Transverse colon (tissue), 4 donors: ENCODE results near the gene IMMP2L. TPM values are rescaled to one million over a fixed set of nuclear protein-coding genes. Genes with fewer than 3 reads are reported as not detected.

ENCODE experiments used
- DNase-seq: peaks from one replicate; pipeline ENCODE4 v3.0.0-alpha.2; 2019
- H3K27ac ChIP-seq, 4 donors: fragments of 200-600 bp; sonication (generic); 2 replicates each; pipeline ENCODE4 v1.5.1; 2016 to 2018; ENCODE audit warnings: inconsistent platforms in 4 of 4
- H3K27me3 ChIP-seq: fragments of 200-600 bp; sonication (generic); 2 replicates; pipeline ENCODE4 v1.5.1; 2017; ENCODE audit warnings: inconsistent platforms
- H3K36me3 ChIP-seq, 4 donors: fragments of 200-600 bp; sonication (generic); 2 replicates each; pipeline ENCODE4 v1.5.1; 2017 to 2019; ENCODE audit warnings: inconsistent platforms in 4 of 4
- H3K4me1 ChIP-seq, 4 donors: fragments of 200-600 bp; sonication (generic); 2 replicates each; pipeline ENCODE4 v1.5.1; 2017 to 2020; ENCODE audit warnings: inconsistent platforms in 4 of 4
- H3K4me3 ChIP-seq, 4 donors: fragments of 200-600 bp; sonication (generic); 1 replicate in 1 of 4; 2 replicates in 3 of 4; pipeline versions ENCODE4 v1.5.1 to v1.6.1; 2017 to 2019; ENCODE audit warnings: inconsistent platforms in 4 of 4
- H3K9me3 ChIP-seq, 2 donors: fragments of 200-600 bp; sonication (generic); 2 replicates each; pipeline ENCODE4 v1.5.1; 2017 to 2019; ENCODE audit warnings: inconsistent platforms in 2 of 2
- CTCF ChIP-seq, 5 experiments: fragments of 200-600 bp in 3 of 5; fragments of 450-650 bp in 2 of 5; sonication (generic) in 3 of 5; IDR thresholded peaks; 1 replicate in 2 of 5; 2 replicates in 3 of 5; pipeline ENCODE4 v1.5.1; 2016 to 2017; ENCODE audit warnings: antibody characterized with exemption in 5 of 5, inconsistent platforms in 3 of 5, mild to moderate bottlenecking in 2 of 5, moderate library complexity in 1 of 5
- EP300 ChIP-seq: sonication (generic); formaldehyde crosslinking; IDR thresholded peaks from one replicate; pipeline ENCODE4 v1.6.1; 2017; ENCODE audit warnings: antibody characterized with exemption, low read depth
- POLR2A ChIP-seq: fragments of 450-650 bp; IDR thresholded peaks from one replicate; pipeline ENCODE4 v1.6.1; 2016; ENCODE audit warnings: antibody characterized with exemption, mild to moderate bottlenecking, moderate library complexity
- POLR2AphosphoS5 ChIP-seq, 3 donors: sonication (generic); formaldehyde crosslinking; IDR thresholded peaks; one replicate each; pipeline ENCODE4 v1.6.1; 2016; ENCODE audit warnings: antibody characterized with exemption in 3 of 3
- WGBS, 2 donors: methylation state at CpG; one replicate each; pipeline ENCODE4 v1.1.5; 2018; ENCODE audit warnings: low coverage in 1 of 2; 5-methylcytosine and 5-hydroxymethylcytosine counted together
- in situ Hi-C, 4 donors: fragments of 200-750 bp; cut with MboI; loops; one replicate each; pipeline versions ENCODE4 v1.15.0 to v1.15.1; 2017; ENCODE audit warnings: low sequenced_read_pairs in 3 of 4, low pct_ligation_motif_present in 1 of 4, low pct_unique_long_range_greater_than_20kb in 1 of 4
- intact Hi-C: fragments of 100-400 bp; cut with DNase I; formaldehyde crosslinking; loops from one replicate; pipeline ENCODE4 v1.15.1; 2023; ENCODE audit warnings: low total_unique reads
- total RNA-seq, 4 donors: library from RNA; depleted of rRNA; stranded (reverse); fragments of >200 nt; gene quantifications; one replicate each; pipeline ENCODE4 v1.1.0, GENCODE V29; 2016

IMMP2L gene
- total RNA-seq, 4 donors from 2014 or later: 8.6 to 69.6 (median 10.9) TPM

DNA sequence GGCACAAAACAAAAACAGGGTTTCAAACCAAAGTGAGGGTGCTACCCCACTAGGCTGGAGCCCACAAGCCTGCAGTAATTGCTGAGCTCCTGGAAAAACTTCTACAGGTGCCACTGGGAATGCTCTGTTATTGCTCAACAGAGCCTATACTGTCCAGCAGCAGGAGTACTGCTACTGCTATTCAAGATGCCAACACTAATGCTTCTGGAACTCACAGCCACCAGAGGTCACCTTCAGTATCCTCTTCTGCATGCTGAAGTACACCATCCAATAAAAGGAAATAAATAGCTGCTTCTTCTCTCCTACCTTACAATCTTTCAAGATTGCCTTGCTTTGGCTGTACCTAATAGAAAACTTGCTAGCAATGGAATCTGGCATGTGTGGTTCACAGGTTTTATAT lies 249.3 kb downstream of the IMMP2L start:
- intact Hi-C loops: no loop called here
- TF ChIP-seq CTCF (IDR thresholded peaks at IDR 0.05) (no peak), POLR2A (no peak), POLR2AphosphoS5 (IDR thresholded peaks at IDR 0.05) (no peak), EP300 (no peak)

GRCh38 chr7:111308691-111309090 lies 253.6 kb downstream of the IMMP2L start:
- no peak for DNase-seq
- no peak overlapping the region for H3K4me3 ChIP-seq
- no peaks in the 10 kb centered on the region for H3K36me3 ChIP-seq
- in situ Hi-C loops (no loop called here), intact Hi-C loops (no loop called here)
- no peaks in the 10 kb centered on the region for H3K4me1 ChIP-seq
- H3K9me3 ChIP-seq: no peaks in the 10 kb centered on the region
- no peak overlapping the region for H3K27ac ChIP-seq
- no peak for TF ChIP-seq POLR2AphosphoS5 (IDR thresholded peaks at IDR 0.05)
- no peak for TF ChIP-seq CTCF (IDR thresholded peaks at IDR 0.05)
- TF ChIP-seq POLR2A: no peak
- no peak for TF ChIP-seq EP300
- 95 to 100% methylated on average over 1 of the region's 1 CpG for WGBS, 2 donors
- H3K27me3 ChIP-seq: no peaks in the 10 kb centered on the region

More for the DNA sequence above, 249.3 kb downstream of the IMMP2L start:
- Histone ChIP-seq H3K27ac (no peak overlapping the region), H3K4me3 (no peak overlapping the region), H3K27me3 (no peaks in the 10 kb centered on the region), H3K9me3 (no peaks in the 10 kb centered on the region), H3K36me3 (no peaks in the 10 kb centered on the region), H3K4me1 (no peaks in the 10 kb centered on the region)
- DNase-seq: no peak
- in situ Hi-C loops: no loop called here

DNA sequence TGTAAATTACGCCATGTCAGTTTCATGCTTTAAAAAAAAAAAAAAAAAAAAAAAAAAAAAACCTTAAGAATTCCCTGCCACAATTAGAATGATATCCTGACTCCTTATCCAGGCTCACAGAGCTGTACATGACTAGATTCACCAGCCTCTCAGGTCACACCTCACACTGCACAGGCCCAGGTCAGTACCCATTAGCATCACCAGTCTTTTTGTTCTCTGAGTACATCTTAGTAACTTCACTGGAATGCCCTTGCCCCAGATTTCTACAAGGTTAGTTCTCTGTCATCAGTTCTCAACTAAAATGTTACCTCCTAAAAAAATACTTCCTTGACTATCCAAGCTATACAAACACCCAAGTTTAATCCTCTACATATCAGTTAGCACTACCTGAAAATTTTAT lies 260.4 kb downstream of the IMMP2L start:
- Histone ChIP-seq H3K4me1 (no peaks in the 10 kb centered on the region), H3K27ac (no peak overlapping the region), H3K36me3 (no peaks in the 10 kb centered on the region), H3K9me3 (no peaks in the 10 kb centered on the region), H3K4me3 (no peak overlapping the region), H3K27me3 (no peaks in the 10 kb centered on the region)
- in situ Hi-C loops (no loop called here), intact Hi-C loops (no loop called here)
- 94 to 100% methylated on average over 1 of the region's 1 CpG for WGBS, 2 donors
- DNase-seq: no peak
- no peak for TF ChIP-seq EP300
- TF ChIP-seq POLR2AphosphoS5 (IDR thresholded peaks at IDR 0.05): no peak
- no peak for TF ChIP-seq CTCF (IDR thresholded peaks at IDR 0.05)
- TF ChIP-seq POLR2A: no peak

DNA sequence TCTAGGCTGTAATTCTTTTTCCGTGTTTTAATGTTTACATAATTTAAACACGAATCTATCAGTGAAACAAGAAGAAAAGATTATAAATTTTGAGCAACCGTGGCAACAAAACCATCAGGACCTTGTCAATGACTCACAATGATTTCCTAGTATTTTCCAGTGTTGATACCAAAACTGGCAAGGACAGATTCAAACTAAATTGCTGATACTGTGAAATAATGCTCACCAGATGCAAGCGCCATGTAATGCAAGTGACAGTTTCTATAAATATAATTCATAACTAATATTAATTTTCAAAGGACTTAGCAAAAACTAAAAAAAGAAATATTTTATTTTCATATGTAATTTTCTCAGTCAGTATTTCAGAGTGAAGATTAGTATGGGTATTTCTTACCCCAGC lies 267.8 kb downstream of the IMMP2L start:
- no peak overlapping the region for H3K27ac ChIP-seq
- TF ChIP-seq CTCF (IDR thresholded peaks at IDR 0.05) (no peak), EP300 (no peak), POLR2AphosphoS5 (IDR thresholded peaks at IDR 0.05) (no peak), POLR2A (no peak)
- H3K36me3 ChIP-seq: no peaks in the 10 kb centered on the region
- intact Hi-C loops: no loop called here
- in situ Hi-C loops: no loop called here
- WGBS, 2 donors: 78 to 92% methylated on average over 4 of the region's 4 CpGs
- peaks cover 0 to 7% (median 0%) of the 10 kb centered on the region in 4 donors for H3K4me1 ChIP-seq
- H3K4me3 ChIP-seq: no peak overlapping the region
- no peaks in the 10 kb centered on the region for H3K27me3 ChIP-seq
- DNase-seq: no peak
- H3K9me3 ChIP-seq: no peaks in the 10 kb centered on the region
